Neural cell (in vitro differentiated cells): ENCODE data around the gene SLC25A4. TPM values are rescaled to one million over a fixed set of nuclear protein-coding genes. Genes with fewer than 3 reads are reported as not detected.
A peak's percentile ranks its signal among the peaks of the same experiment; 100 is the strongest.

Experiments
- H2AFZ ChIP-seq: fragments of 200-600, 300-800 bp; sonication (generic), shearing (Covaris generic); 2 replicates; pipeline ENCODE4 v1.6.0; 2014; ENCODE audit warnings: low read depth, mild to moderate bottlenecking, antibody characterized with exemption, low read length, moderate library complexity
- H3F3A ChIP-seq: fragments of 200-600 bp; shearing (Covaris generic); 2 replicates; pipeline ENCODE4 v1.6.1; 2016; ENCODE audit warnings: mild to moderate bottlenecking, moderate library complexity, mixed read lengths, antibody characterized with exemption, low read length; ENCODE audit not compliant: insufficient read depth, poor library complexity, severe bottlenecking
- H3K27ac ChIP-seq: fragments of 200-600, 300-800 bp; sonication (generic), shearing (Covaris generic); 2 replicates; pipeline ENCODE4 v1.5.1; 2014; ENCODE audit warnings: mild to moderate bottlenecking, low read length, moderate library complexity
- H3K27me3 ChIP-seq: fragments of 300-800, 200-600 bp; sonication (generic), shearing (Covaris generic); 2 replicates; pipeline ENCODE4 v1.6.0; 2014; ENCODE audit warnings: mild to moderate bottlenecking, low read depth, low read length, moderate library complexity; ENCODE audit not compliant: insufficient read depth
- H3K36me3 ChIP-seq: fragments of 300-800, 200-600 bp; sonication (generic), shearing (Covaris generic); 2 replicates; pipeline ENCODE4 v1.5.1; 2014; ENCODE audit warnings: mild to moderate bottlenecking, antibody characterized with exemption, low read length, moderate library complexity; ENCODE audit not compliant: insufficient read depth
- H3K4me2 ChIP-seq: fragments of 300-800, 200-600 bp; sonication (generic), shearing (Covaris generic); 2 replicates; pipeline ENCODE4 v1.6.0; 2014; ENCODE audit warnings: mild to moderate bottlenecking, low read length
- H3K4me3 ChIP-seq: fragments of 300-800, 200-600 bp; sonication (generic), shearing (Covaris generic); 2 replicates; pipeline ENCODE4 v1.5.1; 2014; ENCODE audit warnings: mild to moderate bottlenecking, low read length, moderate library complexity
- H3K79me2 ChIP-seq: fragments of 200-600 bp; shearing (Covaris generic); replicated peaks from 2 replicates; pipeline ENCODE4 v1.6.0; 2014; ENCODE audit warnings: mild to moderate bottlenecking, low read length, moderate library complexity; ENCODE audit not compliant: insufficient read depth
- H3K9ac ChIP-seq: fragments of 300-800, 200-600 bp; sonication (generic), shearing (Covaris generic); 2 replicates; pipeline ENCODE4 v1.6.1; 2016; ENCODE audit warnings: mild to moderate bottlenecking, low read length, mixed read lengths
- H3K9me2 ChIP-seq: fragments of 200-600 bp; shearing (Covaris generic); 2 replicates; pipeline ENCODE4 v1.6.1; 2016; ENCODE audit warnings: mild to moderate bottlenecking, low read length, mixed read lengths; ENCODE audit not compliant: insufficient read depth
- H3K9me3 ChIP-seq: fragments of 200-600, 300-800 bp; sonication (generic), shearing (Covaris generic); 2 replicates; pipeline ENCODE4 v1.6.1; 2016; ENCODE audit warnings: mild to moderate bottlenecking, mixed run types, low read length, moderate library complexity, mixed read lengths
- H4K20me1 ChIP-seq: fragments of 200-600 bp; shearing (Covaris generic); 2 replicates; pipeline ENCODE4 v1.6.1; 2016; ENCODE audit warnings: mild to moderate bottlenecking, mixed run types; ENCODE audit not compliant: insufficient read depth
- EP300 ChIP-seq: fragments of 450-650 bp; conservative IDR thresholded peaks from 2 replicates; pipeline ENCODE4 v1.6.1; 2014; ENCODE audit warnings: antibody characterized with exemption, mild to moderate bottlenecking, moderate library complexity; ENCODE audit not compliant: poor library complexity, severe bottlenecking
- EZH2 ChIP-seq: fragments of 200-600, 300-800 bp; shearing (Covaris generic), sonication (generic); IDR thresholded peaks from 2 replicates; pipeline ENCODE4 v1.6.1; 2014; ENCODE audit warnings: antibody characterized with exemption, low read length, borderline replicate concordance, mild to moderate bottlenecking; ENCODE audit not compliant: insufficient read depth, poor library complexity, severe bottlenecking
- MXI1 ChIP-seq: fragments of 450-650 bp; conservative IDR thresholded peaks from 2 replicates; pipeline ENCODE4 v1.6.1; 2014; ENCODE audit warnings: antibody characterized with exemption, mild to moderate bottlenecking; ENCODE audit not compliant: poor library complexity, severe bottlenecking
- POLR2AphosphoS5 ChIP-seq: IDR thresholded peaks from 2 replicates; pipeline ENCODE4 v1.6.1; 2012
- RAD21 ChIP-seq: fragments of 450-650 bp; conservative IDR thresholded peaks from 2 replicates; pipeline ENCODE4 v1.6.1; 2014; ENCODE audit warnings: antibody characterized with exemption, mild to moderate bottlenecking, moderate library complexity
- SMC3 ChIP-seq: fragments of 450-650 bp; conservative IDR thresholded peaks from 2 replicates; pipeline ENCODE4 v1.6.1; 2014; ENCODE audit warnings: antibody characterized with exemption, mild to moderate bottlenecking, moderate library complexity; ENCODE audit not compliant: poor library complexity
- TAF1 ChIP-seq: IDR thresholded peaks from 2 replicates; pipeline ENCODE4 v1.6.1; 2012; ENCODE audit warnings: low read depth
- polyA plus RNA-seq: library from polyadenylated mRNA; depleted of rRNA; stranded (reverse); fragments of >200 nt; gene quantifications from 2 replicates; pipeline ENCODE4 v1.2.3, GENCODE V29; 2014
- TF ChIP-seq, protein P1 (sequence below): fragments of 450-650 bp; IDR thresholded peaks from 2 replicates; pipeline ENCODE4 v1.5.1; 2014; ENCODE audit warnings: antibody characterized with exemption, mild to moderate bottlenecking, moderate library complexity; ENCODE audit not compliant: poor library complexity, severe bottlenecking
- TF ChIP-seq, protein P2 (sequence below): IDR thresholded peaks from 2 replicates; pipeline ENCODE4 v1.6.1; 2012; ENCODE audit warnings: borderline replicate concordance

SLC25A4 gene
- polyA plus RNA-seq, 1 donor from 2014 or later = 140 TPM

DNA sequence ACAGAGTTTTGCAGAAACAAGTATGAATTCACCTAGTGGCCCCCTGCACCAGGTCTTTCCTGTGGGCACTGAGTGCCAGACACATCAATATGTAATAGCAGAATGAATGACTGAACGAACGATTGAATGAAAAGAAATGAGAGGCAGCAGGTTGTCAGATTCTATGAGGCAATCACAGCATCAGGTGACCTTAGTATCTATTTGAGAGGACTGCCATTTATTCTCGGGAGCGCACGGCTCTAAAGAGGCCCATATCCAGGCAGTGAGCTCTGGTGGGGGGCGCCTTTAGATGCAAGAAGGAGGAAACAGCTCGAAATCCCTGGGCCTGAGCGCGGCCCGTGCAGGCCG is 528 bp upstream of the SLC25A4 start:
- Histone ChIP-seq H4K20me1 (no peaks in the 10 kb centered on the region), H3K9ac (peak overlapping the region; percentile 89), H3K9me3 (no peaks in the 10 kb centered on the region), H3K27me3 (no peaks in the 10 kb centered on the region), H3K79me2 (peaks cover 17% of the 10 kb centered on the region), H2AFZ (peak overlapping the region; percentile 100), H3K27ac (peak overlapping the region; percentile 85), H3K36me3 (peaks cover 7% of the 10 kb centered on the region), H3K4me3 (peak overlapping the region; percentile 74), H3K9me2 (no peaks in the 10 kb centered on the region), H3F3A (no peaks in the 10 kb centered on the region), H3K4me2 (peak overlapping the region; percentile 69)
- no peak for TF ChIP-seq SMC3
- no peak for TF ChIP-seq TAF1
- TF ChIP-seq, protein P1, sequence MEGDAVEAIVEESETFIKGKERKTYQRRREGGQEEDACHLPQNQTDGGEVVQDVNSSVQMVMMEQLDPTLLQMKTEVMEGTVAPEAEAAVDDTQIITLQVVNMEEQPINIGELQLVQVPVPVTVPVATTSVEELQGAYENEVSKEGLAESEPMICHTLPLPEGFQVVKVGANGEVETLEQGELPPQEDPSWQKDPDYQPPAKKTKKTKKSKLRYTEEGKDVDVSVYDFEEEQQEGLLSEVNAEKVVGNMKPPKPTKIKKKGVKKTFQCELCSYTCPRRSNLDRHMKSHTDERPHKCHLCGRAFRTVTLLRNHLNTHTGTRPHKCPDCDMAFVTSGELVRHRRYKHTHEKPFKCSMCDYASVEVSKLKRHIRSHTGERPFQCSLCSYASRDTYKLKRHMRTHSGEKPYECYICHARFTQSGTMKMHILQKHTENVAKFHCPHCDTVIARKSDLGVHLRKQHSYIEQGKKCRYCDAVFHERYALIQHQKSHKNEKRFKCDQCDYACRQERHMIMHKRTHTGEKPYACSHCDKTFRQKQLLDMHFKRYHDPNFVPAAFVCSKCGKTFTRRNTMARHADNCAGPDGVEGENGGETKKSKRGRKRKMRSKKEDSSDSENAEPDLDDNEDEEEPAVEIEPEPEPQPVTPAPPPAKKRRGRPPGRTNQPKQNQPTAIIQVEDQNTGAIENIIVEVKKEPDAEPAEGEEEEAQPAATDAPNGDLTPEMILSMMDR = no peak
- TF ChIP-seq, protein P2, sequence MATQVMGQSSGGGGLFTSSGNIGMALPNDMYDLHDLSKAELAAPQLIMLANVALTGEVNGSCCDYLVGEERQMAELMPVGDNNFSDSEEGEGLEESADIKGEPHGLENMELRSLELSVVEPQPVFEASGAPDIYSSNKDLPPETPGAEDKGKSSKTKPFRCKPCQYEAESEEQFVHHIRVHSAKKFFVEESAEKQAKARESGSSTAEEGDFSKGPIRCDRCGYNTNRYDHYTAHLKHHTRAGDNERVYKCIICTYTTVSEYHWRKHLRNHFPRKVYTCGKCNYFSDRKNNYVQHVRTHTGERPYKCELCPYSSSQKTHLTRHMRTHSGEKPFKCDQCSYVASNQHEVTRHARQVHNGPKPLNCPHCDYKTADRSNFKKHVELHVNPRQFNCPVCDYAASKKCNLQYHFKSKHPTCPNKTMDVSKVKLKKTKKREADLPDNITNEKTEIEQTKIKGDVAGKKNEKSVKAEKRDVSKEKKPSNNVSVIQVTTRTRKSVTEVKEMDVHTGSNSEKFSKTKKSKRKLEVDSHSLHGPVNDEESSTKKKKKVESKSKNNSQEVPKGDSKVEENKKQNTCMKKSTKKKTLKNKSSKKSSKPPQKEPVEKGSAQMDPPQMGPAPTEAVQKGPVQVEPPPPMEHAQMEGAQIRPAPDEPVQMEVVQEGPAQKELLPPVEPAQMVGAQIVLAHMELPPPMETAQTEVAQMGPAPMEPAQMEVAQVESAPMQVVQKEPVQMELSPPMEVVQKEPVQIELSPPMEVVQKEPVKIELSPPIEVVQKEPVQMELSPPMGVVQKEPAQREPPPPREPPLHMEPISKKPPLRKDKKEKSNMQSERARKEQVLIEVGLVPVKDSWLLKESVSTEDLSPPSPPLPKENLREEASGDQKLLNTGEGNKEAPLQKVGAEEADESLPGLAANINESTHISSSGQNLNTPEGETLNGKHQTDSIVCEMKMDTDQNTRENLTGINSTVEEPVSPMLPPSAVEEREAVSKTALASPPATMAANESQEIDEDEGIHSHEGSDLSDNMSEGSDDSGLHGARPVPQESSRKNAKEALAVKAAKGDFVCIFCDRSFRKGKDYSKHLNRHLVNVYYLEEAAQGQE = no peak

DNA sequence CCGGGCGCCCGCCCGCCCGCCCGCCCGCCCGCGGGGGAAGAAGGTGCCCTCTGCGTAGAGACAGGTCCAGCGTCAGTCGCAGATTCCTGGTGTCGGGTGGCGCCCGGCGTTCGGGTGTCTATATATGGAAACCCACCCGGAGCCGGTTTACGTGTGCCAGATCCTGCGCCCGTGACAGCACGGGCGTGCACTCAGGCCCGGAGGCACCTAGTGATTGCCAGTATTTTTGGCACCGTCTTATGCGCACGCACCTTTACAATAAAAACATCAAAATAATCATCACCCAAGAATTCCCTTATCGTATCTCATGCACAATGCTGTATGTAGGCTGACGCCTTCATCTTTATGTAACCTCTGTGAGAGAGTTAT is 519 bp downstream of the SLC25A4 start:
- Histone ChIP-seq H3K79me2 (peaks cover 17% of the 10 kb centered on the region), H3F3A (no peaks in the 10 kb centered on the region), H3K27me3 (no peaks in the 10 kb centered on the region), H3K4me2 (peak overlapping the region; percentile 96), H3K9me2 (no peaks in the 10 kb centered on the region), H3K4me3 (peak overlapping the region; percentile 74), H4K20me1 (no peaks in the 10 kb centered on the region), H2AFZ (peak overlapping the region; percentile 30), H3K27ac (peak overlapping the region; percentile 29), H3K9me3 (no peaks in the 10 kb centered on the region), H3K9ac (peak overlapping the region; percentile 89), H3K36me3 (peaks cover 7% of the 10 kb centered on the region)
- TF ChIP-seq MXI1 = no peak
- TF ChIP-seq EZH2 = no peak
- no peak for TF ChIP-seq SMC3
- TF ChIP-seq, protein P1 = no peak
- TF ChIP-seq, protein P2 = no peak
- no peak for TF ChIP-seq TAF1
- no peak for TF ChIP-seq EP300
- no peak for TF ChIP-seq RAD21
- no peak for TF ChIP-seq POLR2AphosphoS5
